HepG2 (cell line): ENCODE data around the gene SYT7. TPM values are rescaled to one million over a fixed set of nuclear protein-coding genes. Genes with fewer than 3 reads are reported as not detected.

Experiments
- ATAC-seq: fragments of 200-7000 bp; cut with Tn5 transposase; 3 replicates; pipeline ENCODE4 v1.9.1; 2020; ENCODE audit warnings: mild to moderate bottlenecking, moderate library complexity
- BruUV-seq: library from RNA; stranded (reverse); fragments of 400-500 nt; replicated peaks from 2 replicates; lab custom pipeline; 2021; lab: Mats Ljungman, UMichigan
- CTCF ChIA-PET: fragments of 300-600 bp; formaldehyde crosslinking; extraction: SDS; loops from one replicate; lab custom pipeline; 2021; ENCODE audit warnings: low total read pairs, inconsistent platforms, low intra/inter-chr PET ratio; lab: Yijun Ruan, JAX
- POLR2A ChIA-PET: fragments of 350-600 bp; sonication (Branson Sonifier 250); formaldehyde crosslinking; loops from one replicate; lab custom pipeline; 2020; ENCODE audit warnings: antibody characterized with exemption, inconsistent platforms; lab: Yijun Ruan, JAX
- DNase-seq: peaks from one replicate; pipeline ENCODE4 v3.0.0-alpha.2; 2015; ENCODE audit warnings: low spot score
- FAIRE-seq: peaks from 3 replicates; lab custom pipeline; 2011; peaks lifted over from hg19 to GRCh38; lab: Jason Lieb, UNC
- H2AFZ ChIP-seq: one replicate; pipeline ENCODE4 v1.6.1; 2011; ENCODE audit warnings: low read length, inconsistent platforms
- H3K27ac ChIP-seq: fragments of 300-600 bp; 3 replicates; pipeline ENCODE4 v1.8.0; 2011; ENCODE audit warnings: mixed run types, mild to moderate bottlenecking, mixed read lengths, low read length, inconsistent platforms; ENCODE audit not compliant: insufficient read depth; ENCODE audit errors: extremely low read length
- H3K27me3 ChIP-seq, 2 experiments: fragments of 200-600 bp in 1 of 2; 2 replicates in 1 of 2; 3 replicates in 1 of 2; pipeline versions ENCODE4 v1.6.0 to v1.8.0; 2011; ENCODE audit warnings: low read length in 2 of 2, mild to moderate bottlenecking in 2 of 2, moderate library complexity in 2 of 2, inconsistent platforms in 1 of 2; ENCODE audit not compliant: insufficient read depth in 2 of 2, control insufficient read depth in 1 of 2
- H3K36me3 ChIP-seq, 2 experiments: fragments of 200-600 bp in 1 of 2; replicated peaks in 1 of 2; 2 replicates in 1 of 2; 3 replicates in 1 of 2; pipeline versions ENCODE4 v1.5.1 to v1.8.0; 2011; ENCODE audit warnings: low read length in 2 of 2, inconsistent platforms in 1 of 2; ENCODE audit not compliant: insufficient read depth in 2 of 2, control insufficient read depth in 1 of 2
- H3K4me1 ChIP-seq: 2 replicates; pipeline ENCODE4 v1.5.1; 2012; ENCODE audit warnings: low read length, inconsistent platforms; ENCODE audit not compliant: insufficient read depth
- H3K4me2 ChIP-seq: 2 replicates; pipeline ENCODE4 v1.6.0; 2011; ENCODE audit warnings: low read depth, low read length, inconsistent platforms
- H3K4me3 ChIP-seq, 3 experiments: fragments of 200-600 bp in 1 of 3; sonication (generic), shearing (Covaris generic) in 1 of 3; replicated peaks in 1 of 3; 2 replicates each; pipeline ENCODE4 v1.5.1; 2011 to 2016; ENCODE audit warnings: low read length in 3 of 3, inconsistent platforms in 2 of 3, low read depth in 2 of 3, mild to moderate bottlenecking in 2 of 3, control low read depth in 1 of 3, mixed read lengths in 1 of 3; ENCODE audit not compliant: insufficient read depth in 1 of 3
- H3K79me2 ChIP-seq: one replicate; pipeline ENCODE4 v1.6.1; 2011; ENCODE audit warnings: low read length, inconsistent platforms; ENCODE audit not compliant: insufficient read depth
- H3K9ac ChIP-seq: 2 replicates; pipeline ENCODE4 v1.6.0; 2011; ENCODE audit warnings: mild to moderate bottlenecking, low read depth, low read length, inconsistent platforms; ENCODE audit not compliant: insufficient read depth
- H3K9me3 ChIP-seq: 2 replicates; pipeline ENCODE4 v1.5.1; 2012; ENCODE audit warnings: mild to moderate bottlenecking, low read length
- H4K20me1 ChIP-seq: 2 replicates; pipeline ENCODE4 v1.6.0; 2011; ENCODE audit warnings: inconsistent platforms, mild to moderate bottlenecking, low read length, moderate library complexity; ENCODE audit not compliant: insufficient read depth
- ARID3A ChIP-seq: IDR thresholded peaks from 2 replicates; pipeline ENCODE4 v1.6.1; 2012; ENCODE audit warnings: low read depth, low read length, improper control_type of control experiment
- GMEB2 ChIP-seq: IDR thresholded peaks from 2 replicates; pipeline ENCODE4 v1.6.1; 2016; ENCODE audit warnings: missing biosample characterization, missing genetic modification reagents, low read depth
- MAFK ChIP-seq, 2 experiments: IDR thresholded peaks in 1 of 2; conservative IDR thresholded peaks in 1 of 2; 2 replicates each; pipeline ENCODE4 v1.6.1; 2011; ENCODE audit warnings: improper control_type of control experiment in 2 of 2, low read length in 2 of 2
- MBNL3 ChIP-seq: fragments of 250-450 bp; sonication (Bioruptor Pico); conservative IDR thresholded peaks from 2 replicates; pipeline ENCODE4 v1.8.0; 2022; ENCODE audit warnings: mild to moderate bottlenecking, inconsistent platforms
- ZNF12 ChIP-seq: sonication (generic); formaldehyde crosslinking; IDR thresholded peaks from 2 replicates; pipeline ENCODE4 v1.5.0; 2020; ENCODE audit warnings: missing genetic modification reagents
- ZNF567 ChIP-seq: sonication (generic); formaldehyde crosslinking; IDR thresholded peaks from 2 replicates; pipeline ENCODE4 v1.8.1; 2023; ENCODE audit warnings: mild to moderate bottlenecking, missing genetic modification reagents, borderline replicate concordance
- WGBS: methylation state at CpG from one replicate; pipeline ENCODE4 v1.1.6; 2017; ENCODE audit warnings: low lambda C conversion rate; 5-methylcytosine and 5-hydroxymethylcytosine counted together
- in situ Hi-C: cut with HindIII; loops from 2 replicates; pipeline ENCODE4 v1.10.0; 2017; ENCODE audit warnings: low pct_unique_long_range_greater_than_20kb; ENCODE audit not compliant: extremely low pct_ligation_motif_present
- intact Hi-C: fragments of 100-400 bp; cut with micrococcal nuclease; formaldehyde crosslinking; loops from one replicate; pipeline ENCODE4 v1.10.0; 2022; ENCODE audit not compliant: unreplicated experiment
- polyA plus RNA-seq, 8 experiments: library from polyadenylated mRNA; depleted of rRNA in 3 of 8; stranded (reverse) in 7 of 8; unstranded in 1 of 8; fragments of >200 nt; fragmentation: Illumina TruSeq in 4 of 8; extraction: Trizol in 4 of 8; gene quantifications; 2 replicates each; pipeline versions ENCODE4 v1.2.1 to v1.2.3, GENCODE V29; 2011 to 2016; ENCODE audit warnings: low read depth in 4 of 8, missing spikeins in 1 of 8, mixed read lengths in 1 of 8; ENCODE audit not compliant: insufficient read depth in 1 of 8
- total RNA-seq, 5 experiments: library from RNA; depleted of rRNA; stranded (reverse); fragments of >200 nt; fragmentation: Illumina TruSeq; extraction: Trizol; gene quantifications; 2 replicates each; pipeline ENCODE4 v1.2.3, GENCODE V29; 2016; ENCODE audit warnings: low read depth in 1 of 5
- TF ChIP-seq, protein P1 (sequence below): sonication (generic); formaldehyde crosslinking; IDR thresholded peaks from 2 replicates; pipeline ENCODE4 v1.4.0; 2020; ENCODE audit warnings: mild to moderate bottlenecking, missing genetic modification reagents
- TF ChIP-seq, protein P2 (sequence below): sonication (generic); formaldehyde crosslinking; IDR thresholded peaks from 2 replicates; pipeline ENCODE4 v1.4.0; 2020; ENCODE audit warnings: missing genetic modification reagents, borderline replicate concordance
- TF ChIP-seq, protein P3 (sequence below): sonication (generic); formaldehyde crosslinking; IDR thresholded peaks from 2 replicates; pipeline ENCODE4 v1.9.0; 2022; ENCODE audit warnings: missing genetic modification reagents, mild to moderate bottlenecking, borderline replicate concordance

SYT7 gene
- total and polyA plus RNA-seq, 2 of the 13 experiments (the other 11 are each of a cell fraction or from before 2014, with no cell fraction given) = 1.4 to 4.4 TPM

DNA sequence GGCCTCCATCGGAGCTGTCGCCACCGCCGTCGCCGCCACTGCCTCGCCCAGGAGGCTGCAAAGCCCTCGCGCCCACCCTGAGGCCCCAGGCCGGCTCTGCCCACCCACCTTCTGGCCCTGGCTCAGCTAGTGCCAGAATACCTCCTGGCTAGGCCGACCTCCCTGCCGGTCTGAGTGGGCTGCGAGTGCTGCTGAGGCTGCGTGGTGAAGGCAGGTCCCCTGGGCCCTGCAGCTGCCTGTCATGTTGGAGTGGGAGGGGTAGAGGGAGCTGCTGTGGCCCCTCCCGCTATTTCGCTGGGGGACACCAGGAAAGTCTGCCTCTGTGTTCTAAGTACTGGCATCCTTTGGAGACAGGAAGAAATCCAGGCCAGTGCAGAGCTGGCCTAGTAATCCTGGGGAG, 38.2 kb downstream of the SYT7 start:
- Histone ChIP-seq H3K27me3 (no peaks in the 10 kb centered on the region; a peak in 1 of 5 replicates), H3K27ac (no peak overlapping the region), H3K4me3 (no peak overlapping the region), H3K36me3 (no peaks in the 10 kb centered on the region), H3K79me2 (no peaks in the 10 kb centered on the region), H3K4me1 (peaks cover 17% of the 10 kb centered on the region), H2AFZ (no peak overlapping the region), H3K9me3 (no peaks in the 10 kb centered on the region), H4K20me1 (no peaks in the 10 kb centered on the region), H3K9ac (no peak overlapping the region), H3K4me2 (no peak overlapping the region)
- in situ Hi-C loops = no loop called here
- ChIA-PET POLR2A (no interaction called here), CTCF (no interaction called here)
- ATAC-seq = no peak
- DNase-seq = no peak
- no peak for FAIRE-seq
- intact Hi-C loops = no loop called here
- WGBS = 80% methylated on average over 14 of the region's 16 CpGs
- no TSS peak for BruUV-seq
- TF ChIP-seq GMEB2 = no peak
- TF ChIP-seq, protein P1, sequence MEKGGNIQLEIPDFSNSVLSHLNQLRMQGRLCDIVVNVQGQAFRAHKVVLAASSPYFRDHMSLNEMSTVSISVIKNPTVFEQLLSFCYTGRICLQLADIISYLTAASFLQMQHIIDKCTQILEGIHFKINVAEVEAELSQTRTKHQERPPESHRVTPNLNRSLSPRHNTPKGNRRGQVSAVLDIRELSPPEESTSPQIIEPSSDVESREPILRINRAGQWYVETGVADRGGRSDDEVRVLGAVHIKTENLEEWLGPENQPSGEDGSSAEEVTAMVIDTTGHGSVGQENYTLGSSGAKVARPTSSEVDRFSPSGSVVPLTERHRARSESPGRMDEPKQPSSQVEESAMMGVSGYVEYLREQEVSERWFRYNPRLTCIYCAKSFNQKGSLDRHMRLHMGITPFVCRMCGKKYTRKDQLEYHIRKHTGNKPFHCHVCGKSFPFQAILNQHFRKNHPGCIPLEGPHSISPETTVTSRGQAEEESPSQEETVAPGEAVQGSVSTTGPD = no peak
- TF ChIP-seq ZNF567 (CRISPR knock-in tag) = no peak
- TF ChIP-seq, protein P2, sequence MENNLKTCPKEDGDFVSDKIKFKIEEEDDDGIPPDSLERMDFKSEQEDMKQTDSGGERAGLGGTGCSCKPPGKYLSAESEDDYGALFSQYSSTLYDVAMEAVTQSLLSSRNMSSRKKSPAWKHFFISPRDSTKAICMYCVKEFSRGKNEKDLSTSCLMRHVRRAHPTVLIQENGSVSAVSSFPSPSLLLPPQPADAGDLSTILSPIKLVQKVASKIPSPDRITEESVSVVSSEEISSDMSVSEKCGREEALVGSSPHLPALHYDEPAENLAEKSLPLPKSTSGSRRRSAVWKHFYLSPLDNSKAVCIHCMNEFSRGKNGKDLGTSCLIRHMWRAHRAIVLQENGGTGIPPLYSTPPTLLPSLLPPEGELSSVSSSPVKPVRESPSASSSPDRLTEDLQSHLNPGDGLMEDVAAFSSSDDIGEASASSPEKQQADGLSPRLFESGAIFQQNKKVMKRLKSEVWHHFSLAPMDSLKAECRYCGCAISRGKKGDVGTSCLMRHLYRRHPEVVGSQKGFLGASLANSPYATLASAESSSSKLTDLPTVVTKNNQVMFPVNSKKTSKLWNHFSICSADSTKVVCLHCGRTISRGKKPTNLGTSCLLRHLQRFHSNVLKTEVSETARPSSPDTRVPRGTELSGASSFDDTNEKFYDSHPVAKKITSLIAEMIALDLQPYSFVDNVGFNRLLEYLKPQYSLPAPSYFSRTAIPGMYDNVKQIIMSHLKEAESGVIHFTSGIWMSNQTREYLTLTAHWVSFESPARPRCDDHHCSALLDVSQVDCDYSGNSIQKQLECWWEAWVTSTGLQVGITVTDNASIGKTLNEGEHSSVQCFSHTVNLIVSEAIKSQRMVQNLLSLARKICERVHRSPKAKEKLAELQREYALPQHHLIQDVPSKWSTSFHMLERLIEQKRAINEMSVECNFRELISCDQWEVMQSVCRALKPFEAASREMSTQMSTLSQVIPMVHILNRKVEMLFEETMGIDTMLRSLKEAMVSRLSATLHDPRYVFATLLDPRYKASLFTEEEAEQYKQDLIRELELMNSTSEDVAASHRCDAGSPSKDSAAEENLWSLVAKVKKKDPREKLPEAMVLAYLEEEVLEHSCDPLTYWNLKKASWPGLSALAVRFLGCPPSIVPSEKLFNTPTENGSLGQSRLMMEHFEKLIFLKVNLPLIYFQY (CRISPR knock-in tag) = no peak
- TF ChIP-seq ARID3A = no peak
- TF ChIP-seq, protein P3, sequence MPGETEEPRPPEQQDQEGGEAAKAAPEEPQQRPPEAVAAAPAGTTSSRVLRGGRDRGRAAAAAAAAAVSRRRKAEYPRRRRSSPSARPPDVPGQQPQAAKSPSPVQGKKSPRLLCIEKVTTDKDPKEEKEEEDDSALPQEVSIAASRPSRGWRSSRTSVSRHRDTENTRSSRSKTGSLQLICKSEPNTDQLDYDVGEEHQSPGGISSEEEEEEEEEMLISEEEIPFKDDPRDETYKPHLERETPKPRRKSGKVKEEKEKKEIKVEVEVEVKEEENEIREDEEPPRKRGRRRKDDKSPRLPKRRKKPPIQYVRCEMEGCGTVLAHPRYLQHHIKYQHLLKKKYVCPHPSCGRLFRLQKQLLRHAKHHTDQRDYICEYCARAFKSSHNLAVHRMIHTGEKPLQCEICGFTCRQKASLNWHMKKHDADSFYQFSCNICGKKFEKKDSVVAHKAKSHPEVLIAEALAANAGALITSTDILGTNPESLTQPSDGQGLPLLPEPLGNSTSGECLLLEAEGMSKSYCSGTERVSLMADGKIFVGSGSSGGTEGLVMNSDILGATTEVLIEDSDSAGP = no peak
- no peak for TF ChIP-seq MAFK (conservative IDR thresholded peaks at IDR 0.05 in 1 of 2, IDR thresholded peaks at IDR 0.05 in 1 of 2; ENCODE audit: low read length in 2 of 2)
- no peak for TF ChIP-seq ZNF12 (CRISPR knock-in tag)
- no peak for TF ChIP-seq MBNL3 (CRISPR knock-in tag)
